NT2/D1 (cell line): ENCODE data around the gene AFAP1L2.

ENCODE experiments used
- SUZ12 ChIP-seq: IDR thresholded peaks from 2 replicates; pipeline ENCODE4 v1.6.1; 2011; ENCODE audit not compliant: insufficient read length, insufficient read depth; ENCODE audit errors: extremely low read depth
- YY1 ChIP-seq: IDR thresholded peaks from 2 replicates; pipeline ENCODE4 v1.6.1; 2011; ENCODE audit not compliant: insufficient read length, insufficient read depth
- ZNF274 ChIP-seq: IDR thresholded peaks from 2 replicates; pipeline ENCODE4 v1.6.1; 2011; ENCODE audit warnings: mild to moderate bottlenecking, low read depth, low read length

- no peak for TF ChIP-seq ZNF274
- no peak for TF ChIP-seq YY1
- TF ChIP-seq SUZ12 = no peak
Measured at GRCh38 chr10:114403541-114404161, 651 bp downstream of the AFAP1L2 start.
